Astrocyte of the cerebellum (primary cell): Measurements from ENCODE around the gene DOP1B.

Experiments used
- DNase-seq: peaks from one replicate; pipeline ENCODE4 v3.0.0-alpha.2; 2011; ENCODE audit warnings: low read depth
- H3K4me3 ChIP-seq: 2 replicates; pipeline ENCODE4 v1.5.1; 2011; ENCODE audit warnings: mild to moderate bottlenecking, low read depth, low read length, moderate library complexity
- CTCF ChIP-seq: IDR thresholded peaks from 2 replicates; pipeline ENCODE4 v1.5.1; 2012; ENCODE audit warnings: low read length, low read depth, moderate library complexity, mild to moderate bottlenecking; ENCODE audit errors: missing control alignments
- in situ Hi-C: cut with HindIII; loops from 2 replicates; pipeline ENCODE4 v1.10.0; 2017; ENCODE audit warnings: low sequenced_read_pairs

DOP1B gene

GRCh38 chr21:36120304-36120888, 36.2 kb upstream of the DOP1B start:
- no peak overlapping the region for H3K4me3 ChIP-seq
- in situ Hi-C loops: no loop called here
- TF ChIP-seq CTCF: no peak
- no peak for DNase-seq

- no peak for DNase-seq
- in situ Hi-C loops: no loop called here
- TF ChIP-seq CTCF: peak; percentile 34
- H3K4me3 ChIP-seq: no peak overlapping the region
Measured at GRCh38 chr21:36122977-36123376, 33.6 kb upstream of the DOP1B start.

GRCh38 chr21:36124395-36124794, 32.2 kb upstream of the DOP1B start:
- H3K4me3 ChIP-seq: no peak overlapping the region
- DNase-seq: no peak
- no peak for TF ChIP-seq CTCF
- in situ Hi-C loops: no loop called here

- peak; percentile 98 for TF ChIP-seq CTCF
- in situ Hi-C loops: no loop called here
- H3K4me3 ChIP-seq: no peak overlapping the region
- peak; percentile 42 for DNase-seq
Measured at GRCh38 chr21:36125512-36126207, 31.0 kb upstream of the DOP1B start.

DNA sequence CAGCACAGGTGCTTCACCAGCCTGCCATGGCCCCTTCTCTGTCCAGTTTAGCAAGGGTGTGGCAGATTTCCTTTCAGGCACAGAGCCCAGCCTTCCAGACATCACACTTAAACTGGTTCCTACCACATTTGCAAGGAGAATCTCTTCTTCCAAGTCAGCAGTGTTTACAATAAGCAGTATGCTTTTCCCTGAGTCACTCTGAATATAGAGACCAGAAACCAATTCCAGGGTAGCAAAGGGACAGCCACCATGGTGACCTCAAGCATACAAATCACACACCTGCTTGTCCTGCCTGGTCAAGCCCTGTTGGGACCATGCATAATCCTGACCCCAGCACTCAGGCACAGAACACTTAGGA, 30.4 kb upstream of the DOP1B start:
- TF ChIP-seq CTCF: no peak
- in situ Hi-C loops: no loop called here
- DNase-seq: no peak
- H3K4me3 ChIP-seq: no peak overlapping the region

DNA sequence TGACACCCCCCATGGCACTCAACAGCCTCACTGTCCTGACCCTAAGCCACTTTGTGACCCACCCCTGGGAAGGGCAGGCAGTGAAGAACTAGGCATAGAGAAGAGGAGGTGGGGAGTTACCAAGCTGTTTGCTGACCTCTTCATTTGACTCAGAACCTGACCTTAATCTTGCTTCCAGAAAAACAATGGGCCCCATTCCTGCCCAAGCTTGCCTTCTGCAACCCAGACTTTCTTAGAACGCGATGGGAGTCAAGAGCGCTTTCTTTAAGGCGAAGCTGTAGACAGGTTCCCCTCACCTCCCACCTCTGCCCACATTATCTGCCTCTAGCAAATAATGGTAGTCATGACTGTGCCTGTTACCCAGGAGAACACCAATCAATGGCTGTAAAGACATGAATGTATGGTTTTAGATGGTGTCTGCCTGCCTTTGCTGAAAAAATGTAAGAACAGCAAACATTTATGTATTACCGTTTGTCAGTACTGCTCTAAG, 30.0 kb upstream of the DOP1B start:
- H3K4me3 ChIP-seq: no peak overlapping the region
- in situ Hi-C loops: no loop called here
- TF ChIP-seq CTCF: no peak
- DNase-seq: no peak
